Activated naive CD4-positive, alpha-beta T cell treated with anti-CD3 and anti-CD28 coated beads, Interleukin-2, amount 50 U/mL, for 72 hours (primary cell): ENCODE results near the gene TGM2. TPM values are rescaled to one million over a fixed set of nuclear protein-coding genes. Genes with fewer than 3 reads are reported as not detected.

Experiments used
- ATAC-seq, 2 donors: fragments of 150-1000 bp; cut with Tn5 transposase; 2 replicates each; pipeline ENCODE4 v1.10.0; 2021; ENCODE audit warnings: mild to moderate bottlenecking in 2 of 2, moderate library complexity in 2 of 2
- DNase-seq, 2 donors: peaks; one replicate each; pipeline ENCODE4 v3.0.0; 2021 to 2022; ENCODE audit warnings: low spot score in 2 of 2
- H3K27ac Mint-ChIP-seq, 2 donors: one replicate each; pipeline ENCODE4 v1.8.0; 2022; ENCODE audit warnings: mild to moderate bottlenecking in 2 of 2, mixed read lengths in 2 of 2
- H3K36me3 Mint-ChIP-seq, 2 donors: one replicate each; pipeline ENCODE4 v1.8.0; 2022; ENCODE audit warnings: mixed read lengths in 2 of 2
- H3K9me3 Mint-ChIP-seq, 2 donors: one replicate each; pipeline ENCODE4 v1.8.0; 2022; ENCODE audit warnings: mixed read lengths in 2 of 2
- total RNA-seq, 2 donors: library from RNA; stranded (reverse); gene quantifications; one replicate each; pipeline ENCODE4 v1.2.3, GENCODE V29; 2022

The TGM2 gene
- total RNA-seq, 2 donors from 2014 or later: 0.10 TPM; not detected in 1

DNA sequence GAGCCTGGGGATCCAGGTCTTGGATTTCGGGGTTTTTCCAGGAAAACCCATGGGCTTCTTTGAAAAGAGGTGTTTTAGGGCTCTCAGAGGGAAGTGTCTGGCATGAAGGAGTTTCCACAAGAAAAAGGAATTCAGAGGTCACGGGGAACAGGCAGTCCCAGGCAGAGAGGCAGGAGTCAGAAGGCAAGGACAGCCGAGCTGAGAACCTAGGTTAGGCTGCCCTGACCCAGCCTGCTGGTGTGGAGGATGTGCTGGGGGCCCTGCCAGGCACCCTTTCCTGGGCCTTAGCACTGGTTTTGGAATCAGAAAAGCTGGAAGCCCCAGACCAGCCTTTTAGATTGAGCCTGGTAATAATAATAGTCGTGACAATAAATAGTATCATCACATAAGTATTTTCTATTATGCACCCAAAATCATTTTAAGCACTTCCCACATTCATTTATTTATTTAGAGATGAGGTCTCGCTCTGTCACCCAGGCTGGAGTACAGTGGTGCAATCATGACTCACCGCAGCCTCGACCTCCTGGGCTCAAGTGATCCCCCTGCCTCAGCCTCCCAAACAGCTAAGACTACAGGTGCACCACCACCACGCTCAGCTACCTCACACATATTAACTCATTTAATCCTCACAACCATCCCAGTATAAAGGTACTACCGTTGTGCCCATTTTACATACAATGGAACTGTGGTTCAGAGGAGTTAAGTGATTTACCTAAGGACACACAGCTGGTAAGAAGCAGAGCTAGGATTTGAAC, 19.9 kb downstream of the TGM2 start:
- H3K9me3 Mint-ChIP-seq: no peaks in the 10 kb centered on the region
- no peak overlapping the region for H3K27ac Mint-ChIP-seq
- H3K36me3 Mint-ChIP-seq: no peaks in the 10 kb centered on the region
- DNase-seq: no peak
- ATAC-seq: no peak

DNA sequence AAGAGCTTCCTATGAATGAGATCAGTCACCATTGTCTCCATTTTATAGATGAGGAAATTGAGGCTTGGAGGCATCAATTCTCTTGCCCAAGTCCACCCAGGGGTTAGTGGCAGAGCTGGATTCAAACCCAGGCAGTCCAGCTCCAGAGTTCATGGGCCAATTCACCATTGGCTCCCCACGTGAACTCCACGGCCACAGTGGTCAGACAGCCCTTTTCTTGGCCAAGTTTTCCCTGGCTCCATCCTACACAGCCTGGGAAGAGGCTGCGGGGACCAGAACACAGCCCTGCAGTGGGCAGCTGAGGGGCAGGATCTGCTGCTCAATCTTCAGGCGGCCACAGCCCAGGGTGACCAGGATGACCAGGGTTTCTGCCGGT, 20.5 kb downstream of the TGM2 start:
- ATAC-seq: no peak
- no peak for DNase-seq
- Mint-ChIP-seq H3K27ac (no peak overlapping the region), H3K9me3 (no peaks in the 10 kb centered on the region), H3K36me3 (no peaks in the 10 kb centered on the region)

DNA sequence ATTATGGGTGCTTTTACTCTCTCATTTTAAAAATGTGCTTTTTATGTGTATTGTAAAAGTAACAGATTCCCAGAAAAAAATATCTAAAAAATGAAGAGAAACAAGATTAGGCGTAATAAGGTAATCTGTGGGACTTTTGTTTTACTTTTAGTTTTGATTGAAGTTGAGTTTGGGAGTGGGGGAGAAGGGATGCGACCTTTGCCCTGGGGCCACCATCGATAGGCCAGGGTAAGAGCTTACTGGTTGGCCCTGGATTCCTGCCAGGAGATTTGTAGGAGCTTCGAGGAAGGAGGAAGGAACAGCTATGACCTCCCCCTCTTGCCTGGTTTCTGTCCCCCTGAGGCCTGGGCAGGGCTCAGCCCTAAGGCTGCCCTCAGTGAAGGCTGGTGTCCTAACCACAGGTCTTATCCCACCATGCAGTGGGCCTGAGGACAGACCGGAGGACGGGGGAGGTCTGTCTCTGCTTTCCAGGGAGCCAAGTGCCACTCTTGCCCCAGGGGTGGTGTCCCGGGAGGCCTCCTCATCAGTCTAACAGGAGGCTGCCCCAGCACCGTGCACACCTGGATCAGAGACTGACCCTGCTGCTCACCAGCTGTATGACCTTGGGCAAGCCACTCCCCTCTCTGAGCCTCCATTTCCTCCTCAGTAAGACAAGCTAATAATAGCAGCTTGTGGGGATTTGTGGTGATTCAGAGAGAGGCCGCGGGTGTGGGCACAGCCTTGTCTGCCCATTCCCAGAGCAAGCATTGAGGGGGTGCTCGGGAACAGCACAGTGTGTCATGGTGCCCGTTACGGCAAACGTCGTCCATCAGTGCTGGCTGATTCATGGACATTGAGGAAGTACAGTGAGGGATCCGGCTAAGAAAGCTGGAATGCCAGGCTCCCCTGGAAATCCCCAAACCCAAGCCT, 21.2 kb downstream of the TGM2 start:
- H3K36me3 Mint-ChIP-seq: no peaks in the 10 kb centered on the region
- H3K27ac Mint-ChIP-seq: peak overlapping the region in 1 of 2 donors; percentile 75
- no peak for ATAC-seq
- DNase-seq: no peak
- H3K9me3 Mint-ChIP-seq: no peaks in the 10 kb centered on the region

DNA sequence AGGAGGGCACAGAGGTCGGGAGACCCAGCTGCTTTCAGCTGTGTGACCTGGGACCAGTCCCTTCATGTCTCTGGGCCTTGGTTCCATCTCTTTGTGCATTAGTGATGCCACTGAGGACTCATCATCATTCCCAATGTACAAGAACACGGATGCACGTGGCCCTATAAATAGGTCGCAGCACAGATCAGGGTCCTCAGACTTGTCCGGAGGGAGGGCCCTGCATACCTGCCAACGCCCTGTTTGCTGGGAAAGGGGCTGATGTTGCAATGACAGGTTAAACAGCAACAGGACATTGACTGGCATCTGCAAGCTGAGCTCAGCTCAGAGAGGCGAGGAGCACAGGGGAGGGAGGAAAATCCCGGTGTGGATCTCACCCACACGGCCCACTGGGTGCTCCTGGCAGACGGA, 21.8 kb downstream of the TGM2 start:
- DNase-seq (no peak), ATAC-seq (no peak)
- H3K36me3 Mint-ChIP-seq: no peaks in the 10 kb centered on the region
- H3K9me3 Mint-ChIP-seq: no peaks in the 10 kb centered on the region
- H3K27ac Mint-ChIP-seq: no peak overlapping the region

DNA sequence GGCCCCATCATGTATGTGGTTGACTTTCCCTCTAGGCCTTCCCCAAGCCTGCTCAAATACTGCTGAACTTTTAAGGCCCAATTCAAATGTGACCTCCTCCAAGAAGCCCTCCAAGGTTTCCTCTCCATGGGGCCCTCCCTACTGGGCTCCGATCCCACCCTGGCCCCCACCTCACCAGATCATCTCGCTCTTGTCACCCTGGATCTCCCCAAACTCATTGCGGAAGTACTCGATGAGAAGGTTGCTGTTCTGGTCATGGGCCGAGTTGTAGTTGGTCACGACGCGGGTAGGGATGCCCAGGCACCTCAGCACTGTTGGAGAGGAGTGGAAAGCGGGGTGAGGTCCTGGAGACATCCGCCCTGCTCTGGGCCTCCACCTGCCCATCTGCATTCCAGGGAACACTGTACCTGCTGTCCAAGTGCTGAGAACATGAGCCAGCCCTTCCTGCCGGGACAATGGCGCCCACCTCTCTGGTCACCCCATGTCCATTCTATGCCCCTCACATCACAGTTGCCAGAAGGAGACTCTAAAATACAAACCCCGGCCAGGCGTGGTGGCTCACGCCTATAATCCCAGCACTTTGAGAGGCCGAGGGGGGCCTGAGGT, 23.1 kb downstream of the TGM2 start:
- DNase-seq: no peak
- ATAC-seq: no peak
- Mint-ChIP-seq H3K27ac (no peak overlapping the region), H3K9me3 (no peaks in the 10 kb centered on the region), H3K36me3 (no peaks in the 10 kb centered on the region)

DNA sequence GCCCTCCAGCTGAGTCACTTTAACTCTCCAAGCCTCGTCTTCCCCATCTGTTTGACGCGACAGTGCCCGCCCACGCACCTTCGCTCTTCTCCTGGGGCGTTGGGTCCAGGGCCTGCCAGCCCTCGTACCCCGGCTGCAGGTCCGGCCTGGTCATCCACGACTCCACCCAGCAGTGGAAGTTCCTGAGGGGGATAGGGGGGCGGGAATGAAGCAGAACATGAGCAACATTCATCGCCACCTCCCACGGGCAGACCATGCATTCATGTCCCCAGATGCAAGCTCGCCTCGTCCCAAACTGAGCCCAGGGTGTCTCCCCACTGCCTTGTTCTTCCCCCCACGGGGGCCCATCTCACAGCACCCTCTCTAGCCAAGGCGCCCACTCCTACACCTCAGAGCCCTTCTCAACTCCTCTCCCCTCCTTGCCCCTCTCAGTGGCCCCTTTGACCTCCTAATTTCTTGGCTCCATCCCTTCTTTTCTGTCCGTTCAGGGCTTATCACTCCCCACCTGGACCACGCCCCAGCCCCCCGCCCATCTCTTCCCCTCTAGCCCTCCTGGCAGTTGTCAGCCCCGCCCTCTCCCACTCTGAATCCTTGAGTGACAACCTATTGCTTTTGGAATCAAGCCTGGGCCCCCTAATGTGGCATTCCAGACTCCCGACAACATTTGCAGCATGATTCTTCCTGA, 23.7 kb downstream of the TGM2 start:
- no peak for ATAC-seq
- no peaks in the 10 kb centered on the region for H3K9me3 Mint-ChIP-seq
- DNase-seq: no peak
- H3K27ac Mint-ChIP-seq: no peak overlapping the region
- H3K36me3 Mint-ChIP-seq: no peaks in the 10 kb centered on the region

DNA sequence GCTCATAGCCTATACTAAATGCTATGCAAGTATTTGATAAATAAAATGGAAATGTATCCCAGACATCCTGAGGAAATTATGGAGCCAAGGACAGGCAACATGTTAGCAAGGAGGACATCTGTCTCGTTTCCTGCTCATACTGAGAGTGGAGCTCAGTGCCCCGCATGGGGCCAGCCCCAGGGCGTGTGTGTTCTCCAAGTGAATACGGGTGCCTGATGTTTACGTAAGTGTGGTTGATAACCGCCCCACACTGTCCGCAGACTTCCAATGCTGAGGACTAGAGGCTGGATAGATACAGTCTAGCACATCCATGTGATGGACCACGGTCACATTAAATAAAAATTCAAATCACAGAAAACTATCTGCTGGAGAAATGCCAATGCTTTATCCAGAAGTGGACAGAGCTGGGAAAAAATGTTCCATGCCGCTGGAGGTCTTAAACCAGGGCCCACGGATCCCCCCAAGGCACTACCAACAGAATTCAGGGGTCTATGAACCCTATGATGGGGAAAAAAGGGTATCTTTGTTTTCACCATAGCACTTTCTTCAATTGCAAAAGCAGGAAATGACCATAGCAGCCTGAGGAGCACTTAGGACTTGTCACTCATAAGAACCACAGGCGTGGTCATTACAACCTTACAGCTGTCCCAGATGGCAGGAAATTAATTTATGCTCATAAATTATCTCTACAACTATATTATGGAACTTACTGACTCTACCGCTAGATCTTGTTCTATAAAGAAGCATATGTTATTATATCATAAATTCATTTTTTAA, 24.9 kb downstream of the TGM2 start:
- Mint-ChIP-seq H3K9me3 (no peaks in the 10 kb centered on the region), H3K27ac (no peak overlapping the region), H3K36me3 (no peaks in the 10 kb centered on the region)
- DNase-seq: no peak
- no peak for ATAC-seq

DNA sequence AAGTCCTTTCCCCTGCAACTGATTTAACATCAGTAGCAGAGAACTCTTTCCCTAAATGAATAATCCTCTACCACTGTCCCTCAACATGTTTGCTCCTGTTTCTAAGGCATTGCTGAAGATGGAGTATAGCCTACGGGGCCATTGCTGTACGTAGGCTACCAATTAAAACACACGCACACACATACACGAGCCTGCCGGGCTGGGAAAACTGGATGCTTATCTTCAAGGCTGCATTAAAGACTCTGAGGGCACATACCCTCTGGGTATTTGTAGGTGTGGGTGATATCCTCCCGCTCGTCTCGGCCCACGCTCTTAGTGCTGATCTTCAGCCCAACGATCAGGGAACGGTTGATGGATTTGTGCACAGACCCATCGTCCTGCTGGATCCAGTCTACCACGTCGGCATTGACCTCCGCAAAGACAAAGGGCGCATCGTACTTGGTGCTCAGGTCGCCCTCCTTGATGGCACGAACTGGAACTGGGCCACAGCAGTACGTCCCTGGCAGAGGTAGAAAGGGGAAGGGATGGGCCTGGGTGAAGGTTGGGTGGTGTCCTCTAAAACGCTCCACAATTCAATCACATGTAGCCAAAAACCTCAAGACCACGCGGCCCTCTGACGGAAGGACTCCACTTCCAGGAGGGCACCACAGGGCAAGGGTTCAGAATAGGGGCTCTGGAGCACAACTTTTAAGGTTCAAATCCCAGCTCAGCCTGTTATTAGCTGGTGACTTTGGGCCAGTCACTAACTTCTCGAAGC, 25.7 kb downstream of the TGM2 start:
- DNase-seq (no peak), ATAC-seq (no peak)
- no peaks in the 10 kb centered on the region for H3K9me3 Mint-ChIP-seq
- H3K36me3 Mint-ChIP-seq: no peaks in the 10 kb centered on the region
- no peak overlapping the region for H3K27ac Mint-ChIP-seq

DNA sequence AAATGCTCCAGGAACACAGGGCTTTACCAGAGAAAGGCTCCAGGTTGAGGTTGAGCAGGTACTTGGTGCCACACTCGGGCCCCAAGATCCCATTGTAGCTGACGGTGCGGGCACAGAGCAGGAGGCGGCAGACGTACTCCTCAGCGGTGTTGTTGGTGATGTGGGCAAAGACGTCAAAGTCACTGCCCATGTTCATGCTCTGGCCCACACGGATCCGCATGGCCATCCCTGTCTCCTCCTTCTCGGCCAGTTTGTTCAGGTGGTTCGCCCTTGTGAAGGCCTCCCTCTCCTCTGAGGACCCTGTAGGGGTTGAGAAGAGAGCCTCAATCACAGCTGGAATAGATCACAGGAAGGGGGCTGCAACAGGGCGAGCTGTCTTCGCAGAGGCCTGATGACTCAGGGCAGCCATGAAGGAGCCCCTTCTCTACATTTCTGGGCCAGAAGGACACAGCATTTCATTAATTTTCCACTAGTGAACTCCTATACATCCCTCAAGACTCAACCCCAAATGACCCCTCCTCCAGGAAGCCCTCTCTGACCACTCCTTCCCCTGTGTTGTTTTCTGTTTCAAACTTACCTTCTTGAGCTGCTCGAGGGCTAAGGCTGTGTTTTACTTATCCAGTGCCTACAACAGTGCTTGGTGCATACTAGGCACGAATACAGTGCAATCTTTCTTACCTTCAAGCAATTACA, 26.8 kb downstream of the TGM2 start:
- DNase-seq: no peak
- ATAC-seq: no peak
- Mint-ChIP-seq H3K9me3 (no peaks in the 10 kb centered on the region), H3K27ac (no peak overlapping the region), H3K36me3 (no peaks in the 10 kb centered on the region)

DNA sequence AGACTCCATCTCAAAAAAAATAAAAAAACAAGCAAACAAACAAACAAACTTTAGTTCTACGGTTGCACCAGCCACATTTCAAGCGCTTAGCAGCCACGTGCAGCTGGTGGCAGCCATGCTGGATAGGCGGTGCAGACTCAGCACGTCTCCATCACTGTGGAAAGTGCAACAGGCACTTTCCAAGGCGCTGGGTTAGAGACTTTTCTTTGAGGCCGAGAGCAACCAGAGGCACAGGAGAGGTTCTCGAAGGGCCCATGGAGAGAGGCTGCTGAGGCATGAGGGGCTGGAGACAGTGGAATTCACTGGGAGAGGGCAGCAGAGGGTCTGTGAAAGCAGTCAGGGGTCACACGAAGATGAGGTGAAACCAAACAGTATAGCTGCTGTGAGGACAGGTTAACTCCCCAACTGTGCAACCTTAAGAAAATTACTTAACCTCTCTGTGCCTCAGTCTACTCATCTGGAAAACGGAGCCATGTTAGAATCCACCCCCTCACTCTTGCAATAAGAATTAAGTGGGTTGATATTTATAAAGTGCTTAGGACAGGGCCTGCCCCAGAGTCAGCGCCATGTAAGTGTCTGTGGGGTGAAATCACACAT, 27.5 kb downstream of the TGM2 start:
- no peaks in the 10 kb centered on the region for H3K36me3 Mint-ChIP-seq
- ATAC-seq (no peak), DNase-seq (no peak)
- no peak overlapping the region for H3K27ac Mint-ChIP-seq
- no peaks in the 10 kb centered on the region for H3K9me3 Mint-ChIP-seq

DNA sequence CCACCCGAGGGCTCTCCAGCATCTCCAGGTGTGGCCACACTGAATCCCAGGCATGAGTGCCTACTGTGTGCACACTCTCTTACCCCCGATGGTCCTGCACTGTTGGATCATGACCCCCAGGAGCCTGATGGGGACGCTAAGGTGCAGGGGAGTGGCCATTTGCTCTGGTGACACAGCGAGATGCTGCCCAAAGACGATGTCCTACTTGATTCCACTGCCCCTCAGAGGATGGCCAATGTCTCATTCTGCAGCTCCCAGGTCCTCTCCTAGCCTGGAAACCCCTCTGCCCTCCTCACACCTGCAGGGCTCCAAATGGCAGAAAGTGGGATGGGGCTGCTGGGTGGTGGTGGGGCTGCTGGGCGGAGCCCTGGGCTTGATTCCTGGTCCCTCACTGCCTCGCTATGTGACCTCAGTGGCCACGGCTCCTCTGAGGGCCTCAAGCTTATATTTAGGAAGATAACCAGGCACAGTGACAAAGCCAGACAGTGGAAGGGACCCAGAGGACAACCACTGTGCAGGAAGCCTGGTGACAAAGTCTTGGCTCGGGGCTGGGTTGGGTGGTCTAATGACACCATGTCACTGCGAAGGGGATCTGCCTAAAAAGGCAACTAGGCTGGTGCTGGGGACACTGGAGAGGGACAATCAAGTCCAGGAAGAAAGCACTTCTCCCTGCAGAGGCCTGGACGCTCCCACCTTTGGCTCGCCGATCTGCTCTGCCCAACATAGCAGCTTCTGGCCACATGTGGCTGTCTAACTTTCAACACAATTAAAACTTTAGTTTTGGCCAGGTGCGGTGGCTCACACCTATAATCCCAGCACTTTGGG, 28.4 kb downstream of the TGM2 start:
- ATAC-seq (no peak), DNase-seq (no peak)
- no peak overlapping the region for H3K27ac Mint-ChIP-seq
- H3K9me3 Mint-ChIP-seq: no peaks in the 10 kb centered on the region
- no peaks in the 10 kb centered on the region for H3K36me3 Mint-ChIP-seq

DNA sequence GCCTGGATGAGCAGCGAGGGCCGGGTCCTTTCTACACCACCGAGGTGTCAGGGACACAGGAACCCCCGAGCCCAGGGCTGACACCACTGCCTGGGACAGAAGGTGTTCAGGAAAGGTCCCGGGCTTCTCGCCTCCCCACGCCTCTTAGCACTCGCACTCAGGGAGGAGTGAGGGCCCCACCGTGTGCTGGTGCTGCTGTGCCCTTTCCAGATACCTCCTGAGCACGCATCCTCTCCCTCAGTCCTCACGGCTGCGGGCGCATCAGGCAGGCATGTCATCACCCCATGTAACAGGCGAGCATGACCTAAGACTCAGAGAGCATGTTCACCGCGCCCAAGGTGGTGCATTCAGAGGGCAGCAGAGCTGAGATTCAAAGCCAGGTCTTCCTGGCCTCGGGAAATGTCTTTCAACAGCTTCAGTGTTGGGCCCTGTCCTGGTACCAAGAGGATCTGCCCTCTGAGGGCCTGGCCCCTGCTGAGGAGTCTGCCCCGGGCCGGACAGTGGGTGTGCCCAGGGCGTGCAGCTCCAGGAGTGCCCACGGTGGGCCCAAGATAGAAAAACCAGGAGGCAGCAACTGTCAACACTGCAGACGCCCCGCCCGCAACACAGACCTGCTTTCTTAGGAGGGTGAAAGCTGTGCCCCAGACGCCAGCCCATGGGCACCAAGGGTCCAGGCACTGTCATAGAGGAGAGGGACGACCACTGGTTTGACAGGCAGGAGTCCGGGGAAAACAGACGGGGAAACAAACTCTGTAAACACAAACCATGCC, 29.2 kb downstream of the TGM2 start:
- Mint-ChIP-seq H3K9me3 (no peaks in the 10 kb centered on the region), H3K36me3 (no peaks in the 10 kb centered on the region), H3K27ac (no peak overlapping the region)
- ATAC-seq: no peak
- no peak for DNase-seq

DNA sequence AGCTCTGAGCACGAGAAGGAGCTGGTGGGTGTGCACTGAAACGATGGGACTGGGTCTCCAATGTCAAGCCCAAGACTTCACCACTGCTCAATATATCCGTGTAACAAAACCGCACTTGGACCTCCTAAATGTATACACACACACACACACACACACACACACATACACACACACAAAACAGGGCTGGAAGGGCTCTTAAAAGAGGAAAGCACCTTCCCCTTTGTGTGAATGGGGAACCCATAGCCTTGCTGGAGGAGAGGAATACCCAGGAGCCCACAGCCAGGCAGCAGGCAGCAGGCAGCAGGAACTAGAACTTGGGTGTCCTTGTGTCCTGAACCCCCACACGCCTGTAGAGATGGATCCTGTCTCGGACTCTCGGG, 29.8 kb downstream of the TGM2 start:
- ATAC-seq (no peak), DNase-seq (no peak)
- H3K27ac Mint-ChIP-seq: no peak overlapping the region
- H3K9me3 Mint-ChIP-seq: no peaks in the 10 kb centered on the region
- no peaks in the 10 kb centered on the region for H3K36me3 Mint-ChIP-seq
